Lung (tissue), 12 donors: ENCODE data around the gene GALNT6. TPM values are rescaled to one million over a fixed set of nuclear protein-coding genes. Genes with fewer than 3 reads are reported as not detected.

Source experiments
- ATAC-seq: fragments of 200-7000 bp; cut with Tn5 transposase; one replicate; pipeline ENCODE4 v1.9.1; 2020; ENCODE audit warnings: moderate number of reproducible peaks; ENCODE audit not compliant: insufficient read depth, low FRiP score
- DNase-seq, 3 donors: peaks; one replicate each; pipeline ENCODE4 v3.0.0-alpha.2; 2013 to 2017
- H3K27ac ChIP-seq, 2 donors: one replicate each; pipeline ENCODE4 v1.5.1; 2013; ENCODE audit warnings: mild to moderate bottlenecking in 2 of 2, moderate library complexity in 2 of 2, control low read depth in 1 of 2, inconsistent platforms in 1 of 2, low read depth in 1 of 2, low read length in 1 of 2
- H3K27me3 ChIP-seq, 3 donors: one replicate each; pipeline ENCODE4 v1.5.1; 2013; ENCODE audit warnings: low read length in 2 of 3; ENCODE audit not compliant: control insufficient read depth in 3 of 3, insufficient read depth in 3 of 3
- H3K36me3 ChIP-seq, 4 donors: one replicate each; pipeline ENCODE4 v1.5.1; 2013; ENCODE audit warnings: low read length in 4 of 4, mild to moderate bottlenecking in 1 of 4, moderate library complexity in 1 of 4; ENCODE audit not compliant: control insufficient read depth in 4 of 4, insufficient read depth in 4 of 4
- H3K4me1 ChIP-seq, 5 donors: one replicate each; pipeline ENCODE4 v1.5.1; 2013; ENCODE audit warnings: low read length in 5 of 5, mild to moderate bottlenecking in 2 of 5, moderate library complexity in 1 of 5; ENCODE audit not compliant: control insufficient read depth in 5 of 5, insufficient read depth in 5 of 5
- H3K4me3 ChIP-seq: one replicate; pipeline ENCODE4 v1.5.1; 2013; ENCODE audit warnings: mild to moderate bottlenecking, control low read depth, moderate library complexity
- H3K9ac ChIP-seq, 2 donors: one replicate each; pipeline ENCODE4 v1.5.1; 2013; ENCODE audit warnings: low read length in 2 of 2, control low read depth in 1 of 2; ENCODE audit not compliant: insufficient read depth in 1 of 2
- H3K9me3 ChIP-seq, 4 donors: one replicate each; pipeline ENCODE4 v1.5.1; 2013; ENCODE audit warnings: low read length in 3 of 4, mild to moderate bottlenecking in 1 of 4, moderate library complexity in 1 of 4; ENCODE audit not compliant: control insufficient read depth in 4 of 4, insufficient read depth in 3 of 4
- CTCF ChIP-seq: IDR thresholded peaks from 2 replicates; pipeline ENCODE4 v1.5.1; 2012; ENCODE audit warnings: mild to moderate bottlenecking; ENCODE audit errors: control extremely low read depth, extremely low read depth
- WGBS, 2 donors: extraction: QIAGEN DNeasy Blood & Tissue Kit; methylation state at CpG; one replicate each; pipeline ENCODE4 v1.1.7; 2013; 5-methylcytosine and 5-hydroxymethylcytosine counted together
- polyA plus RNA-seq, 2 donors: library from polyadenylated mRNA; stranded (reverse); fragments of 200-250 nt; gene quantifications; one replicate each; pipeline ENCODE4 v1.2.1, GENCODE V29; 2013
- total RNA-seq, 2 donors: library from RNA; depleted of rRNA in 1 of 2; stranded (reverse); fragments of >200 nt in 1 of 2; gene quantifications; one replicate each; pipeline ENCODE4 v1.2.1, GENCODE V29; 2014 to 2021
- donor health status: control.
- donor health status: control.
- donor health status: Bipolar disorder and iron deficiency.
- donor health status: healthy.
- donor health status: DM: yes; HTN: yes; CAD: no.

Gene GALNT6
- total and polyA plus RNA-seq, 4 donors, result 5.5 to 36.0 (median 9.0) TPM

- no peaks in the 10 kb centered on the region for H3K27me3 ChIP-seq
- H3K9ac ChIP-seq, result no peak overlapping the region
- ATAC-seq (no peak), DNase-seq (no peak)
- no peak for TF ChIP-seq CTCF
- no peak overlapping the region for H3K4me3 ChIP-seq
- no peaks in the 10 kb centered on the region for H3K4me1 ChIP-seq
- H3K36me3 ChIP-seq, result no peaks in the 10 kb centered on the region
- no peaks in the 10 kb centered on the region for H3K9me3 ChIP-seq
- H3K27ac ChIP-seq, result no peak overlapping the region
- WGBS, 2 donors, result 68 to 84% methylated on average over 4 of the region's 4 CpGs
Measured at GRCh38 chr12:51417826-51418225, 26.6 kb upstream of the GALNT6 start.

GRCh38 chr12:51415931-51416330 is 24.7 kb upstream of the GALNT6 start:
- Histone ChIP-seq H3K9ac (no peak overlapping the region), H3K9me3 (no peaks in the 10 kb centered on the region), H3K4me1 (no peaks in the 10 kb centered on the region), H3K36me3 (no peaks in the 10 kb centered on the region), H3K4me3 (no peak overlapping the region), H3K27ac (no peak overlapping the region), H3K27me3 (no peaks in the 10 kb centered on the region)
- TF ChIP-seq CTCF, result no peak
- ATAC-seq (no peak), DNase-seq (no peak)
- WGBS, 2 donors, result 88 to 98% methylated on average over 1 of the region's 1 CpG

GRCh38 chr12:51413791-51414190 is 22.6 kb upstream of the GALNT6 start:
- DNase-seq (no peak), ATAC-seq (no peak)
- Histone ChIP-seq H3K27ac (no peak overlapping the region), H3K36me3 (no peaks in the 10 kb centered on the region), H3K27me3 (no peaks in the 10 kb centered on the region), H3K4me1 (no peaks in the 10 kb centered on the region), H3K9ac (no peak overlapping the region), H3K9me3 (no peaks in the 10 kb centered on the region), H3K4me3 (no peak overlapping the region)
- WGBS, 2 donors, result 96 to 98% methylated on average over 3 of the region's 3 CpGs
- no peak for TF ChIP-seq CTCF

- ATAC-seq, result no peak
- no peak overlapping the region for H3K4me3 ChIP-seq
Measured at GRCh38 chr12:51413149-51413548, 21.9 kb upstream of the GALNT6 start.

More at GRCh38 chr12:51413149-51413548, 21.9 kb upstream of the GALNT6 start:
- no peak overlapping the region for H3K27ac ChIP-seq
- H3K9ac ChIP-seq, result no peak overlapping the region
- no peaks in the 10 kb centered on the region for H3K9me3 ChIP-seq
- DNase-seq, result no peak
- TF ChIP-seq CTCF, result no peak
- no peaks in the 10 kb centered on the region for H3K36me3 ChIP-seq
- H3K4me1 ChIP-seq, result no peaks in the 10 kb centered on the region
- H3K27me3 ChIP-seq, result no peaks in the 10 kb centered on the region
